ENCODE measurements around the gene MAPKAPK2.
A peak's percentile ranks its signal among the peaks of the same experiment; 100 is the strongest.

Gene MAPKAPK2

DNA sequence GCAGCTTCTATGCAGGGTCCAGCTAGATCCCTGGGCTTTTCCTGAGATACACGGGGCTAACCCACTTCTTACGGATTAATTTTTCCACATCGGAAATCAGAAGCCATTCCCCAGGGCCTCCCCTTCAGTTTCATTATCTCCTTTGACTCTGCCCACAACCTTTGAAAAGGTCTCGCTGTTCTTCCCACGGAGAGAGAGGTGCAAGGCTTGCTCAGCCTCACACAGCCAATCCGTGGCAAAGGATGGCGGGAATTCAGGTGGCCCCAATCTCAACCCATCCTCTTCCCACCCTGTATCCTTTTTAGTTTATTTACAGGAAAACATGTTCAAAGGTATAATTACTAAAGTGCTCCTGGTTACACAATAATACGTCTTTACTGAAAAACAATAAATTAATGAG is 702 bp upstream of the MAPKAPK2 start:
- Histone ChIP-seq H3K4me3 (ENCODE audit: low read depth, low read length) (no peak overlapping the region), H3K27ac (ENCODE audit: extremely low read depth, low read depth, low read length) (no peak overlapping the region), H3K36me3 (ENCODE audit: control insufficient read depth in 2 of 2, insufficient read depth in 1 of 2, low read length in 2 of 2) (no peaks in the 10 kb centered on the region), H3K4me1 (ENCODE audit: control insufficient read depth, insufficient read depth, low read length) (peaks cover 5% of the 10 kb centered on the region; the same call in 1 of the 2 replicates), H3K9me3 (ENCODE audit: control insufficient read depth, insufficient read depth, low read depth, low read length) (no peaks in the 10 kb centered on the region)
- TF ChIP-seq, protein P1, sequence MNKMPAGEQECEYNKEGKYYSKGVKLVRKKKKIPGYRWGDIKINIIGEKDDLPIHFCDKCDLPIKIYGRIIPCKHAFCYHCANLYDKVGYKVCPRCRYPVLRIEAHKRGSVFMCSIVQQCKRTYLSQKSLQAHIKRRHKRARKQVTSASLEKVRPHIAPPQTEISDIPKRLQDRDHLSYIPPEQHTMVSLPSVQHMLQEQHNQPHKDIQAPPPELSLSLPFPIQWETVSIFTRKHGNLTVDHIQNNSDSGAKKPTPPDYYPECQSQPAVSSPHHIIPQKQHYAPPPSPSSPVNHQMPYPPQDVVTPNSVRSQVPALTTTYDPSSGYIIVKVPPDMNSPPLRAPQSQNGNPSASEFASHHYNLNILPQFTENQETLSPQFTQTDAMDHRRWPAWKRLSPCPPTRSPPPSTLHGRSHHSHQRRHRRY (tag by site-specific recombination; IDR thresholded peaks at IDR 0.05): no peak
- 0 out of 2 replicates have a peak, but pooled peaks have one; percentile 20 for TF ChIP-seq EGR2 (tag by site-specific recombination; IDR thresholded peaks at IDR 0.05; ENCODE audit: low read depth)
- CTCF ChIA-PET: interaction anchor here (3.0 kb wide), 1 partner anchor 20 kb away, joined by 16 read pairs; no protein-coding TSS in a partner anchor
- POLR2A ChIA-PET: interaction anchor here (0.5 to 1.8 kb wide), 6 partner anchors 9 to 71 kb away, joined by 3 to 9 read pairs (median 4); partner anchors contain the start of genes DYRK3 and EIF2D

- Histone ChIP-seq H3K9me3 (ENCODE audit: control insufficient read depth, insufficient read depth, low read depth, low read length) (no peaks in the 10 kb centered on the region), H3K36me3 (ENCODE audit: control insufficient read depth in 2 of 2, insufficient read depth in 1 of 2, low read length in 2 of 2) (no peaks in the 10 kb centered on the region), H3K27ac (ENCODE audit: extremely low read depth, low read depth, low read length) (peak overlapping the region; percentile 50), H3K4me3 (ENCODE audit: low read depth, low read length) (peak overlapping the region; percentile 73), H3K4me1 (ENCODE audit: control insufficient read depth, insufficient read depth, low read length) (peaks cover 5% of the 10 kb centered on the region; the same call in 1 of the 2 replicates)
- ChIA-PET CTCF (interaction anchor here (0.7 kb wide), 1 partner anchor 81 kb away, joined by 3 read pairs; no protein-coding TSS in a partner anchor), POLR2A (no interaction called here)
- TF ChIP-seq ZFHX2 (tag by site-specific recombination; conservative IDR thresholded peaks at IDR 0.05) (0 out of 2 replicates have a peak, but pooled peaks have one; percentile 11), ZBTB20 (tag by site-specific recombination; IDR thresholded peaks at IDR 0.05) (peak; percentile 47), GLIS2 (tag by site-specific recombination; IDR thresholded peaks at IDR 0.05) (no peak), KLF9 (tag by site-specific recombination; IDR thresholded peaks at IDR 0.05; ENCODE audit: low read depth) (peak; percentile 38; the same call in 1 of the 2 replicates), YY1 (tag by site-specific recombination; IDR thresholded peaks at IDR 0.05) (no peak), ZNF654 (tag by site-specific recombination; IDR thresholded peaks at IDR 0.05; ENCODE audit: low read depth) (no peak), REPIN1 (tag by site-specific recombination; IDR thresholded peaks at IDR 0.05; ENCODE audit: low read depth) (no peak), ZNF558 (tag by site-specific recombination; IDR thresholded peaks at IDR 0.05) (no peak), IKZF3 (tag by site-specific recombination; IDR thresholded peaks at IDR 0.05) (peak; percentile 10; the same call in 1 of the 2 replicates), ZNF114 (tag by site-specific recombination; IDR thresholded peaks at IDR 0.05) (no peak)
Observed at GRCh38 chr1:206685334-206685768, 646 bp downstream of the MAPKAPK2 start.

- Histone ChIP-seq H3K4me3 (ENCODE audit: low read depth, low read length) (peak overlapping the region; percentile 73), H3K27ac (ENCODE audit: extremely low read depth, low read depth, low read length) (peak overlapping the region; percentile 50), H3K4me1 (ENCODE audit: control insufficient read depth, insufficient read depth, low read length) (peaks cover 5% of the 10 kb centered on the region; the same call in 1 of the 2 replicates), H3K36me3 (ENCODE audit: control insufficient read depth in 2 of 2, insufficient read depth in 1 of 2, low read length in 2 of 2) (no peaks in the 10 kb centered on the region), H3K9me3 (ENCODE audit: control insufficient read depth, insufficient read depth, low read depth, low read length) (no peaks in the 10 kb centered on the region)
- CTCF ChIA-PET: interaction anchor here (0.7 kb wide), 1 partner anchor 82 kb away, joined by 3 read pairs; no protein-coding TSS in a partner anchor
- POLR2A ChIA-PET: no interaction called here
- TF ChIP-seq ZNF280D (tag by site-specific recombination; IDR thresholded peaks at IDR 0.05) (no peak), ZBTB48 (tag by site-specific recombination; IDR thresholded peaks at IDR 0.05) (0 out of 2 replicates have a peak, but pooled peaks have one; percentile 30), KLF9 (tag by site-specific recombination; IDR thresholded peaks at IDR 0.05; ENCODE audit: low read depth) (0 out of 2 replicates have a peak, but pooled peaks have one; percentile 26), ZFP69B (tag by site-specific recombination; IDR thresholded peaks at IDR 0.05) (peak; percentile 55; the same call in 1 of the 2 replicates), ZNF677 (tag by site-specific recombination; IDR thresholded peaks at IDR 0.05) (no peak), OSR2 (tag by site-specific recombination; IDR thresholded peaks at IDR 0.05) (peak; percentile 24; the same call in 1 of the 2 replicates), ZNF423 (tag by site-specific recombination; IDR thresholded peaks at IDR 0.05) (peak; percentile 52; the same call in 1 of the 2 replicates), ZNF148 (tag by site-specific recombination; IDR thresholded peaks at IDR 0.05; ENCODE audit: borderline replicate concordance) (no peak), ZIC2 (tag by site-specific recombination; IDR thresholded peaks at IDR 0.05) (peak; percentile 61), ZNF335 (tag by site-specific recombination; conservative IDR thresholded peaks at IDR 0.05) (peak; percentile 81)
- TF ChIP-seq, protein P2, sequence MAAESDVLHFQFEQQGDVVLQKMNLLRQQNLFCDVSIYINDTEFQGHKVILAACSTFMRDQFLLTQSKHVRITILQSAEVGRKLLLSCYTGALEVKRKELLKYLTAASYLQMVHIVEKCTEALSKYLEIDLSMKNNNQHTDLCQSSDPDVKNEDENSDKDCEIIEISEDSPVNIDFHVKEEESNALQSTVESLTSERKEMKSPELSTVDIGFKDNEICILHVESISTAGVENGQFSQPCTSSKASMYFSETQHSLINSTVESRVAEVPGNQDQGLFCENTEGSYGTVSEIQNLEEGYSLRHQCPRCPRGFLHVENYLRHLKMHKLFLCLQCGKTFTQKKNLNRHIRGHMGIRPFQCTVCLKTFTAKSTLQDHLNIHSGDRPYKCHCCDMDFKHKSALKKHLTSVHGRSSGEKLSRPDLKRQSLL (tag by site-specific recombination; IDR thresholded peaks at IDR 0.05): no peak
Observed at GRCh38 chr1:206685769-206686477, 1.2 kb downstream of the MAPKAPK2 start.

All from HEK293 (cell line).